Esophagus muscularis mucosa (tissue), 3 donors: ENCODE measurements around the gene SECTM1.

ENCODE experiments used
- POLR2A ChIP-seq: fragments of 450-650 bp; IDR thresholded peaks from one replicate; pipeline ENCODE4 v1.6.1; 2017; ENCODE audit warnings: antibody characterized with exemption, moderate library complexity, mild to moderate bottlenecking, low read depth
- POLR2AphosphoS5 ChIP-seq, 2 donors: sonication (generic); formaldehyde crosslinking; IDR thresholded peaks; one replicate each; pipeline ENCODE4 v1.6.1; 2017; ENCODE audit warnings: antibody characterized with exemption in 2 of 2
- TF ChIP-seq, protein P1 (sequence below), 3 experiments: fragments of 200-600 bp in 2 of 3; fragments of 450-650 bp in 1 of 3; sonication (generic) in 2 of 3; IDR thresholded peaks; one replicate each; pipeline ENCODE4 v1.5.1; 2017 to 2019; ENCODE audit warnings: antibody characterized with exemption in 3 of 3, mild to moderate bottlenecking in 2 of 3, moderate library complexity in 1 of 3

- TF ChIP-seq, protein P1, sequence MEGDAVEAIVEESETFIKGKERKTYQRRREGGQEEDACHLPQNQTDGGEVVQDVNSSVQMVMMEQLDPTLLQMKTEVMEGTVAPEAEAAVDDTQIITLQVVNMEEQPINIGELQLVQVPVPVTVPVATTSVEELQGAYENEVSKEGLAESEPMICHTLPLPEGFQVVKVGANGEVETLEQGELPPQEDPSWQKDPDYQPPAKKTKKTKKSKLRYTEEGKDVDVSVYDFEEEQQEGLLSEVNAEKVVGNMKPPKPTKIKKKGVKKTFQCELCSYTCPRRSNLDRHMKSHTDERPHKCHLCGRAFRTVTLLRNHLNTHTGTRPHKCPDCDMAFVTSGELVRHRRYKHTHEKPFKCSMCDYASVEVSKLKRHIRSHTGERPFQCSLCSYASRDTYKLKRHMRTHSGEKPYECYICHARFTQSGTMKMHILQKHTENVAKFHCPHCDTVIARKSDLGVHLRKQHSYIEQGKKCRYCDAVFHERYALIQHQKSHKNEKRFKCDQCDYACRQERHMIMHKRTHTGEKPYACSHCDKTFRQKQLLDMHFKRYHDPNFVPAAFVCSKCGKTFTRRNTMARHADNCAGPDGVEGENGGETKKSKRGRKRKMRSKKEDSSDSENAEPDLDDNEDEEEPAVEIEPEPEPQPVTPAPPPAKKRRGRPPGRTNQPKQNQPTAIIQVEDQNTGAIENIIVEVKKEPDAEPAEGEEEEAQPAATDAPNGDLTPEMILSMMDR (IDR thresholded peaks at IDR 0.05) = no peak
- TF ChIP-seq POLR2A (no peak), POLR2AphosphoS5 (IDR thresholded peaks at IDR 0.05) (no peak)
Observed at GRCh38 chr17:82350182-82351030, 16.8 kb upstream of the SECTM1 start.
